SK-N-SH (cell line): ENCODE measurements around the gene BAK1. TPM values are rescaled to one million over a fixed set of nuclear protein-coding genes. Genes with fewer than 3 reads are reported as not detected.

ENCODE experiments used
- CTCF ChIA-PET: fragments of 300-600, 350-600 bp; formaldehyde crosslinking; extraction: SDS; loops from one replicate; lab custom pipeline; 2021; lab: Yijun Ruan, JAX
- POLR2A ChIA-PET: fragments of 350-600 bp; sonication (Branson Sonifier 250); formaldehyde crosslinking; extraction: SDS; loops from one replicate; lab custom pipeline; 2020; ENCODE audit warnings: antibody characterized with exemption, inconsistent platforms; lab: Yijun Ruan, JAX
- DNase-seq: peaks from one replicate; pipeline ENCODE4 v3.0.0; 2012
- H2AFZ ChIP-seq: fragments of 200-600 bp; sonication (generic); 2 replicates; pipeline ENCODE4 v1.8.1; 2016; ENCODE audit warnings: antibody characterized with exemption, mild to moderate bottlenecking, low read depth
- H3F3A ChIP-seq: fragments of 200-600 bp; sonication (generic); replicated peaks from 2 replicates; pipeline ENCODE3; 2016; ENCODE audit warnings: antibody characterized with exemption, mild to moderate bottlenecking; ENCODE audit not compliant: insufficient read depth
- H3K27ac ChIP-seq, 2 experiments: fragments of 200-500 bp in 1 of 2; fragments of 200-600 bp in 1 of 2; sonication (Bioruptor generic) in 1 of 2; sonication (generic), shearing (Covaris generic) in 1 of 2; 2 replicates each; pipeline versions ENCODE4 v1.5.1 to v1.6.1; 2014 to 2016; ENCODE audit warnings: low read depth in 2 of 2, inconsistent platforms in 1 of 2, low read length in 1 of 2, mild to moderate bottlenecking in 1 of 2, mixed read lengths in 1 of 2
- H3K27me3 ChIP-seq: fragments of 200-600 bp; sonication (generic), shearing (Covaris generic); 2 replicates; pipeline ENCODE4 v1.6.1; 2016; ENCODE audit warnings: mixed run types; ENCODE audit not compliant: insufficient read depth
- H3K36me3 ChIP-seq, 2 experiments: fragments of 200-500 bp in 1 of 2; fragments of 200-600 bp in 1 of 2; sonication (Bioruptor generic) in 1 of 2; sonication (generic) in 1 of 2; replicated peaks in 1 of 2; 2 replicates each; pipeline versions ENCODE3 to v1.5.1; 2014 to 2016; ENCODE audit warnings: low read length in 1 of 2, mild to moderate bottlenecking in 1 of 2; ENCODE audit not compliant: insufficient read depth in 2 of 2, control insufficient read depth in 1 of 2
- H3K4me1 ChIP-seq, 2 experiments: fragments of 200-500 bp in 1 of 2; fragments of 200-600 bp in 1 of 2; sonication (Bioruptor generic) in 1 of 2; sonication (generic), shearing (Covaris generic) in 1 of 2; 2 replicates each; pipeline versions ENCODE4 v1.5.1 to v1.6.1; 2014 to 2016; ENCODE audit warnings: low read depth in 1 of 2, low read length in 1 of 2, mixed run types in 1 of 2; ENCODE audit not compliant: insufficient read depth in 2 of 2, control insufficient read depth in 1 of 2
- H3K4me2 ChIP-seq: fragments of 200-600 bp; sonication (generic), shearing (Covaris generic); 2 replicates; pipeline ENCODE4 v1.6.1; 2017; ENCODE audit warnings: mixed run types
- H3K4me3 ChIP-seq, 2 experiments: fragments of 200-500 bp in 1 of 2; fragments of 200-600 bp in 1 of 2; sonication (Bioruptor generic) in 1 of 2; sonication (generic), shearing (Covaris generic) in 1 of 2; 2 replicates each; pipeline versions ENCODE4 v1.5.1 to v1.8.1; 2014 to 2016; ENCODE audit warnings: low read depth in 2 of 2, inconsistent platforms in 1 of 2, low read length in 1 of 2, mild to moderate bottlenecking in 1 of 2, mixed read lengths in 1 of 2, moderate library complexity in 1 of 2
- H3K79me2 ChIP-seq: fragments of 200-600 bp; sonication (generic); 2 replicates; pipeline ENCODE4 v1.8.1; 2017; ENCODE audit warnings: mild to moderate bottlenecking; ENCODE audit not compliant: insufficient read depth
- H3K9ac ChIP-seq: fragments of 200-600 bp; sonication (generic); 2 replicates; pipeline ENCODE4 v1.6.1; 2017; ENCODE audit warnings: mixed run types
- H3K9me2 ChIP-seq: fragments of 200-600 bp; sonication (generic); 2 replicates; pipeline ENCODE4 v1.6.1; 2017; ENCODE audit warnings: mixed run types
- H3K9me3 ChIP-seq: fragments of 200-600 bp; sonication (generic); 2 replicates; pipeline ENCODE4 v1.6.1; 2017; ENCODE audit warnings: mixed run types, mild to moderate bottlenecking, moderate library complexity
- H4K20me1 ChIP-seq: fragments of 200-600 bp; sonication (generic); 2 replicates; pipeline ENCODE4 v1.6.1; 2017; ENCODE audit warnings: mild to moderate bottlenecking, mixed run types; ENCODE audit not compliant: insufficient read depth
- ELF1 ChIP-seq: IDR thresholded peaks from 2 replicates; pipeline ENCODE4 v1.4.0; 2012
- EP300 ChIP-seq, 2 experiments: IDR thresholded peaks; 2 replicates each; pipeline versions ENCODE4 v1.4.0 to v1.6.1; 2012; ENCODE audit warnings: borderline replicate concordance in 1 of 2, low read depth in 1 of 2, low read length in 1 of 2
- EZH2phosphoT487 ChIP-seq: fragments of 200-600 bp; sonication (generic); IDR thresholded peaks from 2 replicates; pipeline ENCODE4 v1.6.1; 2017; ENCODE audit warnings: low read depth, mixed run types, mild to moderate bottlenecking, antibody characterized with exemption, moderate library complexity, borderline replicate concordance
- FOSL2 ChIP-seq: IDR thresholded peaks from 2 replicates; pipeline ENCODE4 v1.4.0; 2012; ENCODE audit warnings: low read depth, mild to moderate bottlenecking, moderate library complexity, borderline replicate concordance
- FOXM1 ChIP-seq: IDR thresholded peaks from 2 replicates; pipeline ENCODE4 v1.4.0; 2012; ENCODE audit warnings: low read depth, mild to moderate bottlenecking
- GABPA ChIP-seq: IDR thresholded peaks from 2 replicates; pipeline ENCODE4 v1.4.0; 2012; ENCODE audit warnings: low read depth, mild to moderate bottlenecking
- GATA2 ChIP-seq: sonication (generic); formaldehyde crosslinking; IDR thresholded peaks from 2 replicates; pipeline ENCODE4 v1.5.0; 2020; ENCODE audit warnings: mild to moderate bottlenecking, missing genetic modification reagents
- JUND ChIP-seq: IDR thresholded peaks from 2 replicates; pipeline ENCODE4 v1.4.0; 2012
- MEF2A ChIP-seq: IDR thresholded peaks from 2 replicates; pipeline ENCODE4 v1.4.0; 2012; ENCODE audit warnings: low read depth, borderline replicate concordance
- MXI1 ChIP-seq: IDR thresholded peaks from 2 replicates; pipeline ENCODE4 v1.6.1; 2012; ENCODE audit warnings: mild to moderate bottlenecking, low read depth, low read length, improper control_type of control experiment
- NFIC ChIP-seq: IDR thresholded peaks from 2 replicates; pipeline ENCODE4 v1.4.0; 2012; ENCODE audit warnings: borderline replicate concordance
- NRF1 ChIP-seq: IDR thresholded peaks from 2 replicates; pipeline ENCODE4 v1.6.1; 2012; ENCODE audit warnings: low read depth, mild to moderate bottlenecking, low read length
- RAD21 ChIP-seq: IDR thresholded peaks from 2 replicates; pipeline ENCODE4 v1.6.1; 2012; ENCODE audit warnings: mild to moderate bottlenecking, low read length
- RCOR1 ChIP-seq: fragments of 150-350 bp; IDR thresholded peaks from 2 replicates; pipeline ENCODE4 v1.6.1; 2017; ENCODE audit warnings: antibody characterized with exemption, low read length
- RFX5 ChIP-seq: IDR thresholded peaks from 2 replicates; pipeline ENCODE4 v1.6.1; 2012; ENCODE audit warnings: mild to moderate bottlenecking, improper control_type of control experiment, low read length
- RXRA ChIP-seq: IDR thresholded peaks from 2 replicates; pipeline ENCODE4 v1.4.0; 2012; ENCODE audit warnings: low read depth, mild to moderate bottlenecking, borderline replicate concordance
- SIN3A ChIP-seq: IDR thresholded peaks from 2 replicates; pipeline ENCODE4 v1.6.1; 2012; ENCODE audit warnings: low read depth, mild to moderate bottlenecking, low read length, moderate library complexity, borderline replicate concordance
- SMC3 ChIP-seq: IDR thresholded peaks from 2 replicates; pipeline ENCODE4 v1.6.1; 2012; ENCODE audit warnings: low read depth, low read length, improper control_type of control experiment
- TCF12 ChIP-seq: IDR thresholded peaks from 2 replicates; pipeline ENCODE4 v1.4.0; 2012
- TEAD4 ChIP-seq: IDR thresholded peaks from 2 replicates; pipeline ENCODE4 v1.4.0; 2012; ENCODE audit warnings: mild to moderate bottlenecking, borderline replicate concordance; ENCODE audit not compliant: insufficient read depth
- YY1 ChIP-seq: IDR thresholded peaks from 2 replicates; pipeline ENCODE4 v1.4.0; 2012; ENCODE audit warnings: low read depth, mild to moderate bottlenecking
- WGBS: methylation state at CpG from one replicate; pipeline ENCODE4 v1.1.6; 2017; ENCODE audit warnings: low lambda C conversion rate; 5-methylcytosine and 5-hydroxymethylcytosine counted together
- polyA plus RNA-seq, 3 experiments: library from polyadenylated mRNA; depleted of rRNA; stranded (reverse); fragments of >200 nt; gene quantifications; 2 replicates each; pipeline ENCODE4 v1.2.3, GENCODE V29; 2012
- TF ChIP-seq, protein P1 (sequence below): fragments of 150-350 bp; IDR thresholded peaks from 2 replicates; pipeline ENCODE4 v1.6.1; 2017; ENCODE audit warnings: antibody characterized with exemption, low read length, low read depth, borderline replicate concordance
- TF ChIP-seq, protein P2 (sequence below): fragments of 200-600 bp; sonication (generic); IDR thresholded peaks from 2 replicates; pipeline ENCODE4 v1.6.1; 2017; ENCODE audit warnings: antibody characterized with exemption, mild to moderate bottlenecking, moderate library complexity
- TF ChIP-seq, protein P3 (sequence below): IDR thresholded peaks from 2 replicates; pipeline ENCODE4 v1.4.0; 2012; ENCODE audit warnings: low read depth, borderline replicate concordance
- TF ChIP-seq, protein P4 (sequence below): IDR thresholded peaks from 2 replicates; pipeline ENCODE4 v1.4.0; 2012; ENCODE audit warnings: low read depth, borderline replicate concordance
- TF ChIP-seq, protein P5 (sequence below): IDR thresholded peaks from 2 replicates; pipeline ENCODE4; 2012

The BAK1 gene
- 15.4 and 21.2 TPM in 2 replicates for polyA plus RNA-seq (2012; rRNA removed)
- polyA plus RNA-seq (2012; cell fraction: cytosol; rRNA removed), result 9.1 and 14.5 TPM in 2 replicates
- polyA plus RNA-seq (2012; cell fraction: nucleus; rRNA removed), result 16.2 and 20.5 TPM in 2 replicates

DNA sequence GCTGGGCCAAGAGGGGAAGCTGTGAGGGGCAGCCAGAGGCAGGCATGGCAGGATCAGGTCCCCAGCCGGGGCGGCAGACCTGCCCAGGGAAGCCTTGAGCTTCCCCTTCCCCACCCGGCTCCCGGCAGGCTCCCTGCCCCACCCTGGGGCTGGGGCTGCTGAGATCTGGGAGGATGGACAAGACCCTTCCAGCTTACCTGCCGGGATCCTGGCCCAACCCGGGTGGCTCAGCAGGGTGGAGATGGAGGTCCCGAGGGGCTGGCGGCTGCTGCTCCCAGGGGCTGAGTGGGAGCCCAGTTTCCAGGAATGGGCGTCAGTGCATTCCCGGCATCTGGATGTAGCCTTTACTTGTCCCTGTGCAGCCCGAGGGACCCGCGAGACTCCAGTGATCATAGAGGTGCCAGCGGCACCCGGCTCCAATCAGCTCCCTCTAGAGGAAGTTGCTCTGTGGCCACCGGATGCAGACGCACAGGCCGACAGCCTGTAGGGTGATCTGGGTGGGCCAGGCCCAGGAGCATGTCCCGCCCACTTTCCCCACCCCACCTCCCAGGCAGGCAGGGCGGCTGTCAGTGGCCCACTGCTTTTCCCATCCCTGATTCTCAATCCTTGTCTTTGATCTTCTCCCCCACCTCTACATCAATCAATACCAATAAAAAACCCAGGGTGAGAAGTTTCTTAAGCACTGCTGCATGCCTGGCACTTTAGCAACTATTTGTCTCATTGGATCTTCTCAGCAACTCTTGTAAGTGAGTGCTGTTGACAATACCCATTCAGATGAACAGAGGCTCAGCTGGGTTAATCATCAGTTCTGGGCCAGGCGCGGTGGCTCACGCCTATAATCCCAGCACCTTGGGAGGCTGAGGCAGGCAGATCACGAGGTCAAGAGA is at the start of gene BAK1:
Gene BAK1, minus strand, starts transcription at position 449 of the 887 bp plus-strand sequence. CDS start 2,672 bp downstream, outside the sequence.
- peaks cover 25% of the 10 kb centered on the region for H3K79me2 ChIP-seq
- POLR2A ChIA-PET, result interaction anchor here (0.8 to 1.3 kb wide), 5 partner anchors 9 to 131 kb away, joined by 3 to 4 read pairs (median 3); partner anchors contain the start of genes UQCC2 and ZBTB9
- H4K20me1 ChIP-seq, result no peaks in the 10 kb centered on the region
- peak; percentile 97 for DNase-seq
- no peaks in the 10 kb centered on the region for H3F3A ChIP-seq
- 41% methylated on average over 6 of the region's 24 CpGs for WGBS
- no peaks in the 10 kb centered on the region for H3K27me3 ChIP-seq
- H3K36me3 ChIP-seq, result peaks cover 2 to 17% of the 10 kb centered on the region in 2 experiments
- H3K4me2 ChIP-seq, result peak within 1 kb of the TSS; percentile 99
- no peaks in the 10 kb centered on the region for H3K9me2 ChIP-seq
- peak within 1 kb of the TSS; percentile 56 to 64; a peak in 3 of 4 replicates for H3K27ac ChIP-seq
- H3K9ac ChIP-seq, result peak within 1 kb of the TSS; percentile 94
- peak within 1 kb of the TSS; percentile 90 for H2AFZ ChIP-seq
- peak within 1 kb of the TSS; percentile 81 to 93 for H3K4me3 ChIP-seq
- CTCF ChIA-PET, result interaction anchor here (0.6 to 2.4 kb wide), 12 partner anchors 10 to 575 kb away, joined by 3 to 11 read pairs (median 4); partner anchors contain the start of gene UQCC2
- no peaks in the 10 kb centered on the region for H3K9me3 ChIP-seq
- peaks cover 0 to 11% of the 10 kb centered on the region in 2 experiments; a peak in 1 of 4 replicates for H3K4me1 ChIP-seq
- TF ChIP-seq RFX5 (no peak), JUND (no peak), MEF2A (no peak), YY1 (0 out of 2 replicates have a peak, but pooled peaks have one; percentile 15), NRF1 (peak; percentile 22; the same call in 1 of the 2 replicates), FOXM1 (no peak), ELF1 (no peak), TEAD4 (no peak), EZH2phosphoT487 (no peak), GATA2 (no peak), RXRA (no peak), SIN3A (no peak), FOSL2 (no peak), NFIC (no peak), RCOR1 (no peak), EP300 (IDR thresholded peaks at IDR 0.05; ENCODE audit: borderline replicate concordance in 1 of 2, low read depth in 1 of 2, low read length in 1 of 2) (no peak), TCF12 (no peak), RAD21 (peak; percentile 36; the same call in 1 of the 2 replicates), SMC3 (0 out of 2 replicates have a peak, but pooled peaks have one; percentile 20), GABPA (peak; percentile 83), MXI1 (peak; percentile 73; the same call in 1 of the 2 replicates)
- TF ChIP-seq, protein P1, sequence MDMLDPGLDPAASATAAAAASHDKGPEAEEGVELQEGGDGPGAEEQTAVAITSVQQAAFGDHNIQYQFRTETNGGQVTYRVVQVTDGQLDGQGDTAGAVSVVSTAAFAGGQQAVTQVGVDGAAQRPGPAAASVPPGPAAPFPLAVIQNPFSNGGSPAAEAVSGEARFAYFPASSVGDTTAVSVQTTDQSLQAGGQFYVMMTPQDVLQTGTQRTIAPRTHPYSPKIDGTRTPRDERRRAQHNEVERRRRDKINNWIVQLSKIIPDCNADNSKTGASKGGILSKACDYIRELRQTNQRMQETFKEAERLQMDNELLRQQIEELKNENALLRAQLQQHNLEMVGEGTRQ, result no peak
- TF ChIP-seq, protein P2, sequence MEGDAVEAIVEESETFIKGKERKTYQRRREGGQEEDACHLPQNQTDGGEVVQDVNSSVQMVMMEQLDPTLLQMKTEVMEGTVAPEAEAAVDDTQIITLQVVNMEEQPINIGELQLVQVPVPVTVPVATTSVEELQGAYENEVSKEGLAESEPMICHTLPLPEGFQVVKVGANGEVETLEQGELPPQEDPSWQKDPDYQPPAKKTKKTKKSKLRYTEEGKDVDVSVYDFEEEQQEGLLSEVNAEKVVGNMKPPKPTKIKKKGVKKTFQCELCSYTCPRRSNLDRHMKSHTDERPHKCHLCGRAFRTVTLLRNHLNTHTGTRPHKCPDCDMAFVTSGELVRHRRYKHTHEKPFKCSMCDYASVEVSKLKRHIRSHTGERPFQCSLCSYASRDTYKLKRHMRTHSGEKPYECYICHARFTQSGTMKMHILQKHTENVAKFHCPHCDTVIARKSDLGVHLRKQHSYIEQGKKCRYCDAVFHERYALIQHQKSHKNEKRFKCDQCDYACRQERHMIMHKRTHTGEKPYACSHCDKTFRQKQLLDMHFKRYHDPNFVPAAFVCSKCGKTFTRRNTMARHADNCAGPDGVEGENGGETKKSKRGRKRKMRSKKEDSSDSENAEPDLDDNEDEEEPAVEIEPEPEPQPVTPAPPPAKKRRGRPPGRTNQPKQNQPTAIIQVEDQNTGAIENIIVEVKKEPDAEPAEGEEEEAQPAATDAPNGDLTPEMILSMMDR, result peak; percentile 52
- TF ChIP-seq, protein P3, sequence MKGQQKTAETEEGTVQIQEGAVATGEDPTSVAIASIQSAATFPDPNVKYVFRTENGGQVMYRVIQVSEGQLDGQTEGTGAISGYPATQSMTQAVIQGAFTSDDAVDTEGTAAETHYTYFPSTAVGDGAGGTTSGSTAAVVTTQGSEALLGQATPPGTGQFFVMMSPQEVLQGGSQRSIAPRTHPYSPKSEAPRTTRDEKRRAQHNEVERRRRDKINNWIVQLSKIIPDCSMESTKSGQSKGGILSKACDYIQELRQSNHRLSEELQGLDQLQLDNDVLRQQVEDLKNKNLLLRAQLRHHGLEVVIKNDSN, result no peak
- TF ChIP-seq, protein P4, sequence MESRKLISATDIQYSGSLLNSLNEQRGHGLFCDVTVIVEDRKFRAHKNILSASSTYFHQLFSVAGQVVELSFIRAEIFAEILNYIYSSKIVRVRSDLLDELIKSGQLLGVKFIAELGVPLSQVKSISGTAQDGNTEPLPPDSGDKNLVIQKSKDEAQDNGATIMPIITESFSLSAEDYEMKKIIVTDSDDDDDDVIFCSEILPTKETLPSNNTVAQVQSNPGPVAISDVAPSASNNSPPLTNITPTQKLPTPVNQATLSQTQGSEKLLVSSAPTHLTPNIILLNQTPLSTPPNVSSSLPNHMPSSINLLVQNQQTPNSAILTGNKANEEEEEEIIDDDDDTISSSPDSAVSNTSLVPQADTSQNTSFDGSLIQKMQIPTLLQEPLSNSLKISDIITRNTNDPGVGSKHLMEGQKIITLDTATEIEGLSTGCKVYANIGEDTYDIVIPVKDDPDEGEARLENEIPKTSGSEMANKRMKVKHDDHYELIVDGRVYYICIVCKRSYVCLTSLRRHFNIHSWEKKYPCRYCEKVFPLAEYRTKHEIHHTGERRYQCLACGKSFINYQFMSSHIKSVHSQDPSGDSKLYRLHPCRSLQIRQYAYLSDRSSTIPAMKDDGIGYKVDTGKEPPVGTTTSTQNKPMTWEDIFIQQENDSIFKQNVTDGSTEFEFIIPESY, result 0 out of 2 replicates have a peak, but pooled peaks have one; percentile 36
- TF ChIP-seq, protein P5, sequence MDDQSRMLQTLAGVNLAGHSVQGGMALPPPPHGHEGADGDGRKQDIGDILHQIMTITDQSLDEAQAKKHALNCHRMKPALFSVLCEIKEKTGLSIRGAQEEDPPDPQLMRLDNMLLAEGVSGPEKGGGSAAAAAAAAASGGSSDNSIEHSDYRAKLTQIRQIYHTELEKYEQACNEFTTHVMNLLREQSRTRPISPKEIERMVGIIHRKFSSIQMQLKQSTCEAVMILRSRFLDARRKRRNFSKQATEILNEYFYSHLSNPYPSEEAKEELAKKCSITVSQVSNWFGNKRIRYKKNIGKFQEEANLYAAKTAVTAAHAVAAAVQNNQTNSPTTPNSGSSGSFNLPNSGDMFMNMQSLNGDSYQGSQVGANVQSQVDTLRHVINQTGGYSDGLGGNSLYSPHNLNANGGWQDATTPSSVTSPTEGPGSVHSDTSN, result no peak
